Measurements from ENCODE around the gene ICAM3.
A peak's percentile ranks its signal among the peaks of the same experiment; 100 is the strongest.

Gene ICAM3

DNA sequence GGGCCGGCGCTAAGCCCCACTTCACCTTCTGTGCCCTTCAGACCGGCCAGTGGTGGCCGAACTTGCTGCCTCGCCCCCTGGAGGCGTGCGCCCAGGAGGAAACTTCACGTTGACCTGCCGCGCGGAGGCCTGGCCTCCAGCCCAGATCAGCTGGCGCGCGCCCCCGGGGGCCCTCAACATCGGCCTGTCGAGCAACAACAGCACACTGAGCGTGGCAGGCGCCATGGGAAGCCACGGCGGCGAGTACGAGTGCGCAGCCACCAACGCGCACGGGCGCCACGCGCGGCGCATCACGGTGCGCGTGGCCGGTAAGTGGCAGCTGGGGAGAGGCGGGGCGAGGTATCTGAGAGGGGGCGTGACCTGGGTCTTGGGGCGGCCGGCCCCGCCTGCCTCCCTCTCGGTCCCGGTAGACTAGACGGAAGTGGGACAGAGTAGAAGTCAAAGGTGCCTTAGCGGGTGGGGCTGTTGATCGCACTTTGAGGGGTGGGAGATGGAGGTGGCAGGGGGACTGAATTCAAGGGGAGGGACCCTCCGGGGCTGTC, 44.0 kb downstream of the ICAM3 start:
- DNase-seq (ENCODE audit: low read depth) = no peak
- no peak overlapping the region for H3K4me3 ChIP-seq (ENCODE audit: low read depth, low read length)

DNA sequence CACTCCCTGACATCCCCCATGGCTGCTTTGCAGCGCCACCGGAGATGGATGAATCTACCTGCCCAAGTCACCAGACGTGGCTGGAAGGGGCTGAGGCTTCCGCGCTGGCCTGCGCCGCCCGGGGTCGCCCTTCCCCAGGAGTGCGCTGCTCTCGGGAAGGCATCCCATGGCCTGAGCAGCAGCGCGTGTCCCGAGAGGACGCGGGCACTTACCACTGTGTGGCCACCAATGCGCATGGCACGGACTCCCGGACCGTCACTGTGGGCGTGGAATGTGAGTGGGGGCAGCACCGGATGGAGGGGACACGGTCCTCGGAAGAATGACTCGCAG, 45.1 kb downstream of the ICAM3 start:
- H3K4me3 ChIP-seq (ENCODE audit: low read depth, low read length) = no peak overlapping the region
- DNase-seq (ENCODE audit: low read depth) = no peak

- DNase-seq (ENCODE audit: low read depth) = no peak
- H3K4me3 ChIP-seq (ENCODE audit: low read depth, low read length) = no peak overlapping the region
Observed at GRCh38 chr19:10293637-10294367, 45.6 kb downstream of the ICAM3 start.

DNA sequence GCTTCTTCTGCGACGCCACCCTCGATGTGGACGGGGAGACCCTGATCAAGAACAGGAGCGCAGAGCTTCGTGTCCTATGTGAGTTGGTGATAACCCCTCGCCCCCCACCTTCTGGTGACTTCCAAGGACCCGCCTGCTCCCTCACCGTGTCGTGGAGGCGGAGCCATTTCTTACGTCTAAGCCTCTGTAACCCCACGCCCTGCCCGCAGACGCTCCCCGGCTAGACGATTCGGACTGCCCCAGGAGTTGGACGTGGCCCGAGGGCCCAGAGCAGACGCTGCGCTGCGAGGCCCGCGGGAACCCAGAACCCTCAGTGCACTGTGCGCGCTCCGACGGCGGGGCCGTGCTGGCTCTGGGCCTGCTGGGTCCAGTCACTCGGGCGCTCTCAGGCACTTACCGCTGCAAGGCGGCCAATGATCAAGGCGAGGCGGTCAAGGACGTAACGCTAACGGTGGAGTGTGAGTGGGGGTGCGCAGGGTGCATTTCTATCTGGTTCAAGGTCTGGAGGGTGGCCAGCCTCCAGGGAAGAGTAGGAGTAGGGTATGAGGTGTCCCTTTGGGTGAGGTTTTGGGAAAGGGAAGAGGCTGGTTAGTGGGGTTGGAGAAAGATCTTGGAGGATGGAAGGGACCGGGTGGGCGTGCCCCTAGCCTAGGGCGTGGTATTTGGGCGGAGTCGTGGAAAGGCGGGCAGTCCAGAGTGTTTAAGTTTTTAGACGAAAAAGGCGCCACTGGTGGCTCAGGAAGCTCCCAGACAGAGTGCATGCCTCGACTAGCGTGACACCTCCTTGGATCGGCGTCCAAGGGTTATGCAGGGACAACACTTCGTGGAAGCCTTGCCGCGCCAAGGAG, 46.4 kb downstream of the ICAM3 start:
- peak overlapping the region; percentile 24 for H3K4me3 ChIP-seq (ENCODE audit: low read depth, low read length)
- no peak for DNase-seq (ENCODE audit: low read depth)

- H3K4me3 ChIP-seq (ENCODE audit: low read depth, low read length) = peak overlapping the region; percentile 60
- peak; percentile 30 for DNase-seq (ENCODE audit: low read depth)
Observed at GRCh38 chr19:10292206-10292788, 47.1 kb downstream of the ICAM3 start.

GRCh38 chr19:10291554-10292205, 47.7 kb downstream of the ICAM3 start:
- no peak for DNase-seq (ENCODE audit: low read depth)
- H3K4me3 ChIP-seq (ENCODE audit: low read depth, low read length) = peak overlapping the region; percentile 60

DNA sequence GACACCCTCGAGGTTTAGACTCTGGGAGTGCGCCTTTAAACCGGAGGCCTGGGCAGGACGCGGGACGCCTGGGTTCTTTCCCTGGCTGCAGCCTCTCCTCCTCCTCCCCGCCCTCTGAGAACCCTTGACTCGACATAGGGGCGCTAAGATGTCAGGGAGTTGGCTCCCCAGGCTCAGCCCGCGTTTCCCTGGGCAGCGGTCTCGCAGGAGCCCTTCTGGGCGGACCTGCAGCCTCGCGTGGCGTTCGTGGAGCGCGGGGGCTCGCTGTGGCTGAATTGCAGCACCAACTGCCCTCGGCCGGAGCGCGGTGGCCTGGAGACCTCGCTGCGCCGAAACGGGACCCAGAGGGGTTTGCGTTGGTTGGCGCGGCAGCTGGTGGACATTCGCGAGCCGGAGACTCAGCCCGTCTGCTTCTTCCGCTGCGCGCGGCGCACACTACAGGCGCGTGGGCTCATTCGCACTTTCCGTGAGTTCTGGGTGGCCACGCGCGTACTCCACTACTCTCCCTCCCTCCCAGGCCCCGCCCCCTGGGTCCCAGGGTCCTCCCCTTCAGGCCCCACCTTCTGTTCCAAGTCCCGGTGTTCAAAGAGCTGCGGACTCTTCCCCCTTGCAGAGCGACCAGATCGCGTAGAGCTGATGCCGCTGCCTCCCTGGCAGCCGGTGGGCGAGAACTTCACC, 48.4 kb downstream of the ICAM3 start:
- H3K4me3 ChIP-seq (ENCODE audit: low read depth, low read length) = peak overlapping the region; percentile 60
- no peak for DNase-seq (ENCODE audit: low read depth)

GRCh38 chr19:10290357-10290875, 49.0 kb downstream of the ICAM3 start:
- no peak for DNase-seq (ENCODE audit: low read depth)
- peak overlapping the region; percentile 60 for H3K4me3 ChIP-seq (ENCODE audit: low read depth, low read length)

- H3K4me3 ChIP-seq (ENCODE audit: low read depth, low read length) = peak within 1 kb of the TSS; percentile 60
- DNase-seq (ENCODE audit: low read depth) = no peak
Observed at GRCh38 chr19:10289836-10290356, 49.5 kb downstream of the ICAM3 start, which contains the start of gene ICAM5. Gene ICAM5, plus strand, starts transcription at chr19:10289952. Its CDS starts 92 bp downstream, at chr19:10290044.

- DNase-seq (ENCODE audit: low read depth) = no peak
- H3K4me3 ChIP-seq (ENCODE audit: low read depth, low read length) = peak overlapping the region; percentile 60
Observed at GRCh38 chr19:10289167-10289835, 50.1 kb downstream of the ICAM3 start.

GRCh38 chr19:10288662-10289166, 50.7 kb downstream of the ICAM3 start:
- H3K4me3 ChIP-seq (ENCODE audit: low read depth, low read length) = peak overlapping the region; percentile 60
- peak; percentile 22 for DNase-seq (ENCODE audit: low read depth)

GRCh38 chr19:10286803-10287737, 52.4 kb downstream of the ICAM3 start, which contains the start of gene ICAM4:
Gene ICAM4, plus strand, starts transcription at chr19:10286955. Its CDS starts 58 bp downstream, at chr19:10287013.
- no peak within 1 kb of the TSS for H3K4me3 ChIP-seq (ENCODE audit: low read depth, low read length)
- no peak for DNase-seq (ENCODE audit: low read depth)

- no peak overlapping the region for H3K4me3 ChIP-seq (ENCODE audit: low read depth, low read length)
- no peak for DNase-seq (ENCODE audit: low read depth)
Observed at GRCh38 chr19:10285393-10285792, 54.0 kb downstream of the ICAM3 start.

GRCh38 chr19:10284960-10285278, 54.5 kb downstream of the ICAM3 start:
- H3K4me3 ChIP-seq (ENCODE audit: low read depth, low read length) = no peak overlapping the region
- no peak for DNase-seq (ENCODE audit: low read depth)

GRCh38 chr19:10284065-10284959, 55.1 kb downstream of the ICAM3 start:
- DNase-seq (ENCODE audit: low read depth) = no peak

More at GRCh38 chr19:10284065-10284959, 55.1 kb downstream of the ICAM3 start:
- no peak overlapping the region for H3K4me3 ChIP-seq (ENCODE audit: low read depth, low read length)

Measured in skeletal muscle cell (primary cell).